Activated T-helper 1 cell treated with Interleukin-2 at 50 U/mL for 16 hours (primary cell): ENCODE data around the gene HERC3.
"Not testable (repeated sequence)": the region's sequence is repeated elsewhere in the genome, so short reads cannot be mapped to it uniquely, and the experiment has no call there.

Source experiments
- DNase-seq: peaks from one replicate; pipeline ENCODE4 v3.0.0-alpha.2; 2020; ENCODE audit warnings: low read depth

Gene HERC3

DNA sequence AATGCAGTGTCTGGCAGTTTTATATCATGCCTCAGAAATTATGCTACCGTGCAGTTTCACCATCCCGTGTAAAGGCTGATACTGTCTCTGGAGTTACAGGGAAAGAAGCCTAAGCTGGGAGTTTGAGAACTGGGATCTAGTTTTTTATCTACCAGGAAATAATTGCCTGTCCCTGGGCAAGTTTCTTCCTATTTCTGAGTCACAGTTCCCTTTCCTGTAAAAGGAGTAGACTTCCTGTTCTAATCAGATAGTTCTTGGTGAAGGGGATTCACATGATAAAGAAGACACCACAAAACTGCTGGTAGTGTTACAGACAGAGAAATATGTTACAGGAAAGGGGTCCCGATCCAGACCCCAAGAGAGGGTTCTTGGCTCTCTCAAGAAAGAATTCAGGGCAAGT lies 17.1 kb downstream of the HERC3 start:
- no peak for DNase-seq

- DNase-seq: not testable (repeated sequence)
Measured at GRCh38 chr4:88609794-88610193, 17.5 kb downstream of the HERC3 start.

- no peak for DNase-seq
Measured at GRCh38 chr4:88610771-88611170, 18.5 kb downstream of the HERC3 start.

- DNase-seq: no peak
Measured at GRCh38 chr4:88613417-88613875, 21.2 kb downstream of the HERC3 start.

DNA sequence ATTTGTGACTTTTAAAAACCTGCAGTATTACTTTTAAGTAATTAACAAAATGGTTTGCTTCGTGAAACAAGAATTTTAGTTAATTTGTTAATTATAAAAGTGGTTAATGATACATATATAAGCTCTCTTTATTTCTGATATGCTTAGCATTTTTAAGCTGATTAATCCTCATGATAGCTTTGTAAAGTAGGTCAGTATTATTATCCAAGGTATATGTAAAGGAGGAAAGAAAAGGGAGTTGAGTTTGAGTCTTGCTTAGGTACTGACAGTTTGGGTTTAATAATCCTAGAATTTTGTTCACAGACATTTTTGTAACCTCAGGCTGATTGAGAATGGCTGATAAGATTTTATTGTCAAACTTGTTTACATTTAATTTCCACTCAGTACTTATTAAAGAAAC lies 21.8 kb downstream of the HERC3 start:
- DNase-seq: no peak

DNA sequence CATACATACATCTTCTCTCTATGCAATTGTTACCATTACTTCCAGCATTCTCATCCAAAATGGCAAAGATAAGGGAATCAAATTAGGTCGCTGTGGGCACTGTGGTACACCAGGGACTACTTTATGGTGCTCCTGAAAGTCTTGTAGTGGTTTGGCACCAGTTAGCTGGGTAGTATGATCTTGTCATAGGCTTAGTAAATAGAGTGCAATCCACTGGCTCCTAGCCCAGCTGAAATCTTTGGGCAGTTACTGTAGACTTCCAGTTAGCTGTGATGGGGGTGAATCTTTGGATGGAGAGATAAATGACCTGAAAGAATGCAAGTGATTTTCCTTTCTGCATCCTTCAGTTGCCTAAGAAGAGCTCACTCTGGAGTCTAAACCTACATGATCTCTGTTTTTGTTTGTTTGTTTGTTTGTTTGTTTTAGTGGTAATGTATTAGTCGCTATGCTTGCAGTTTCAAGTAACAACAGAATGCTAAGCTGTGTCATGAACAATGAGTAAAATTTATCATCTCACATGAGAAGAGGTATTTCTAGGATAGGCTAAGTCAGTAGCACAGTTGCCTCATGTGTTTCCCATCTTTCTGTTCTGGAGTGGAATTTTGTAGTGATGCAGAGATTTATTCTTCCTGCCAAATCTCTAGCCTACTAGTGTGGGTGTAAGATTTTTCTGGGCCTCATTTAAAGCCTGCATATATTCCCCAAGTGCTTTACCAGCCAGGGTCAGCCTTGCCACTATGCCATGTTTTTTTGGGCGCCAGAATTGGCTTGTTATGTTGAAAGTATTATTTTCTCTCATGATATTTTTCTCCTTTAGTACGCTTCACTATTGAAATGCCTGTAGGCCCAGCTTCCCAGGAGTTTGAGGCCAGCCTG lies 24.2 kb downstream of the HERC3 start:
- no peak for DNase-seq

GRCh38 chr4:88618782-88619485 lies 26.7 kb downstream of the HERC3 start:
- no peak for DNase-seq

DNA sequence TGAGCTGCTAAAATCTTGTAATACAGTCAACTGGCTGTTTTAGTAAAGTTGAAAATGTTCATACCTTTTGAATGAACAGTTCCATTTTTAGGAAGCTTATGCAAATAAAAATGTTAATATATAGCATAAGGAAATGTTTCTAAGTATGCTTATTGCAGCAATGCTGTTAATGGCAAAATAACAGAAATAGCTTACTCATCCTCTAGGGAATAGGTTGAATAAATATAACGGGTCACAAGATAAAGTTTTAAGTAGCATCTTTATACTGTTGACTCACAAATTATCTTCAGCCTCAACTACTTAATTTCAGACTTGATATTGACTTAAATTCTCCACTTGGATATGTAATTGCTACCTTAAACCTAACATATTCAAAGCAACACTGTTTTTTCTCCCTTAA lies 27.7 kb downstream of the HERC3 start:
- no peak for DNase-seq

GRCh38 chr4:88621763-88622327 lies 29.6 kb downstream of the HERC3 start:
- DNase-seq: no peak

- DNase-seq: no peak
Measured at GRCh38 chr4:88623097-88623496, 30.8 kb downstream of the HERC3 start.

GRCh38 chr4:88628746-88629145 lies 36.5 kb downstream of the HERC3 start:
- no peak for DNase-seq

GRCh38 chr4:88629826-88630225 lies 37.5 kb downstream of the HERC3 start:
- no peak for DNase-seq

GRCh38 chr4:88630756-88631155 lies 38.5 kb downstream of the HERC3 start:
- no peak for DNase-seq

- no peak for DNase-seq
Measured at GRCh38 chr4:88643932-88644331, 51.7 kb downstream of the HERC3 start.

DNA sequence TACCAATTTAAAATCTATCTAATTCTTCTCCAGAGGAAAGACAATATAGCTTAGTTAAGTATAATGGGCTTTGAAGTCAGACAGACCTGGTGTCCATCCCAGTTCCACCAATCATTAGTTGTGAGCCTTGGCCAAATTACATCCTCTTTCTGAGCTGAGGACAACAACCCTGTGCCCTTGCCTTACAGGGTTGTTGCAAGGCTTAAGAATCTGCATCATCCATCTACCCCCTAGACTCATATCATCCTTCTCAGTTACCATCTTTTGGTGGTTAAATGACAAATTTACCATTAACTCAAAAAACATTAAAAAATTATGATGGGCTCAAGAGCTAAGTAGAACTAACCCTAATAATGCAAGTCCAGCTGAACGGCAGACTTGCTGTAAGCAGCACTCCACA lies 53.7 kb downstream of the HERC3 start:
- no peak for DNase-seq

DNA sequence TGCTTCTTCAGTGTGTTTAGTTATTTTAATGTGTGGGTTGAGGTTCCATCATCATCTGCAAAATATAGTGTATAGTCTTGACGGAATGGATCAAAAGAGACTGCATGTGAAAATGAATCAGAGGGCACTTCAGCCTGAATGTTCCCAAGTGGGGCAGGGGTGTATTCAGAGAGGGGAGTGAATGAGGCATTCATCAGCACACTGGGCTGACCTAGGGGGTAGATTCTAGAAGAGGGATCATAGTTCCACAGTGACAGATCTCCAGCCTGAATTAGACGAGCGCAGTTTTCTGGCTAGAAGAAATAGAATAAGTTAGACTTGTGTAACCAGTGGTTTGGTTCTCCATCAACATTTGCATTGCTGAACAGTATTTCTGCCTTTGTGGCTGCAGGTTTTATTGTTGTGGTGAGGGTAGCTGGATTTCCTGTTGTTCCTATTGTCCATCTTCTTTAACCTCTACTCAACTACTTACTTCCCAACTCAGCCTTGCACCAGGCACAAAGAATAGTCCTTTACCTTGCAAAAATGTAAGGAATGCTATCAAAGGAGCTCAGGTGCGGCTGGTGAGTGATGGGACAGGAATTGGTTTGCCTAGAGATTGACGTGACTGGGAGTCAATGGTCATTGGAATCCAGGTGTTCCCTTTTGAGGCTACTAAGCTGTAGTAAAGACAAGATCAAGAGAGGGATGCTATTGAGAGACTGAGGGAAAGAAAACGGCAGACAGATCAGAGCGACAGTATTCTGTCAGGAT lies 54.4 kb downstream of the HERC3 start:
- no peak for DNase-seq

- DNase-seq: no peak
Measured at GRCh38 chr4:88649716-88650115, 57.4 kb downstream of the HERC3 start.

DNA sequence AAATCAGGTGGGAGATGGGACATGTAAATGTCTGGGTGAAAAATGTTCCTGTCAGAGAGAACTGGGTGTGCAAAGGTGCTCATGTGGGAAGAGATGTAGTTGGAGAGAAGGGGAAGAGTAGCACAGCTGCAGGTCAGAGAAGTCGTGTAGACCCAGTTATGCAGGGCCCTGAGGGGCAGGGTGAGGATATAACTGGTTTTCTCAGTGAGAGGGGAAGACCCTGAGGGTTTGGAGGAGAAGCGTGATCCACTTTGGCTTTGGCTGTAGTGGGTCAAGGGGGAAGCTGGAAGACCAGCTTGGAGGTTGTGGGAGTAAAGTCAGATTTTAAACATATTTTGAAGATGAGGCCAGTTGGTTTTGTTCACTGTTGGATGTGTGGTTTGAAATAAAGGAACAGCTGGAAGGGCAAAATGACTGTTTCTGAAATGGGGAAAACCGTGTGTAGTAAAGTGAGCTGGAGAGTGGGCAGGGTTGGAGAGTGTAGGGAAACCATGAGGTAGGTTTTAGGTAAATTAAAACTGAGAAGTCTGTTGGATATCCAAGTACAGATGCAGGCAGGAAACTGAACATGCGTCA lies 61.2 kb downstream of the HERC3 start:
- DNase-seq: no peak

- DNase-seq: no peak
Measured at GRCh38 chr4:88655226-88655625, 62.9 kb downstream of the HERC3 start.

- DNase-seq: no peak
Measured at GRCh38 chr4:88659055-88659889, 67.0 kb downstream of the HERC3 start.

DNA sequence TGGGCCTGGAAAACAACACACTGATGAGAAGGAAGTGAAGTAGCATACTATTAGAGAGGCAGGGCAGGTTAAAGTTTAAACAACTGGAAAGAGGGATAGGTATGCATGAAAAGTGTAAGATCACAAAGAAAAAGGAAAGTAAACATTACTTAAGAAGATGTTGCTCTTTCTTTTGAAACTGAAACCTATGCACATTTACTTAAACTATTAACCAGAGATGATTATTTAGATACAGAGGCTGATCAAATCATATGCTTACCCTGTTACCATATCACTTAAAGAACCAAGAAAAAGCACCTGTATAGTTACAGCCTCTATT lies 67.6 kb downstream of the HERC3 start:
- no peak for DNase-seq
